Loucy (cell line): ENCODE data around the gene DEPDC5.
A peak's percentile ranks its signal among the peaks of the same experiment; 100 is the strongest.

ENCODE experiments used
- H2AFZ ChIP-seq: fragments of 200-600 bp; sonication (generic); 2 replicates; pipeline ENCODE4 v1.6.0; 2016; ENCODE audit warnings: antibody characterized with exemption, mild to moderate bottlenecking, low read length, moderate library complexity
- H3F3A ChIP-seq: fragments of 200-600 bp; 2 replicates; pipeline ENCODE4 v1.6.0; 2016; ENCODE audit warnings: antibody characterized with exemption, low read depth, mild to moderate bottlenecking
- H3K27me3 ChIP-seq: fragments of 200-600 bp; sonication (generic); 2 replicates; pipeline ENCODE4 v1.6.1; 2014; ENCODE audit warnings: low read length, mild to moderate bottlenecking; ENCODE audit not compliant: insufficient read depth, poor library complexity, severe bottlenecking
- H3K36me3 ChIP-seq: fragments of 200-600 bp; sonication (generic); 2 replicates; pipeline ENCODE4 v1.6.1; 2016; ENCODE audit warnings: low read length; ENCODE audit not compliant: insufficient read depth
- H3K4me1 ChIP-seq: fragments of 200-600 bp; sonication (generic); 2 replicates; pipeline ENCODE4 v1.5.1; 2014; ENCODE audit warnings: low read length, mild to moderate bottlenecking; ENCODE audit not compliant: insufficient read depth, poor library complexity, severe bottlenecking
- H3K4me2 ChIP-seq: fragments of 200-600 bp; sonication (generic); 2 replicates; pipeline ENCODE4 v1.6.0; 2014; ENCODE audit warnings: antibody characterized with exemption, low read length, low read depth, mild to moderate bottlenecking; ENCODE audit not compliant: poor library complexity, severe bottlenecking
- H3K4me3 ChIP-seq: fragments of 200-600 bp; sonication (generic); 2 replicates; pipeline ENCODE4 v1.5.1; 2014; ENCODE audit warnings: low read length, mild to moderate bottlenecking, mixed read lengths; ENCODE audit not compliant: poor library complexity, severe bottlenecking
- H3K79me2 ChIP-seq: fragments of 200-600 bp; sonication (generic); 2 replicates; pipeline ENCODE4 v1.6.1; 2014; ENCODE audit warnings: low read length; ENCODE audit not compliant: insufficient read depth
- H3K9ac ChIP-seq: fragments of 200-600 bp; sonication (generic); 2 replicates; pipeline ENCODE4 v1.6.0; 2014; ENCODE audit warnings: mild to moderate bottlenecking, low read depth, low read length, moderate library complexity; ENCODE audit not compliant: poor library complexity, severe bottlenecking
- H3K9me2 ChIP-seq: fragments of 200-600 bp; sonication (generic); replicated peaks from 2 replicates; pipeline ENCODE4 v1.6.1; 2016; ENCODE audit warnings: low read depth, low read length, mixed read lengths
- H3K9me3 ChIP-seq: fragments of 200-600 bp; sonication (generic); 2 replicates; pipeline ENCODE4 v1.6.1; 2014; ENCODE audit warnings: mild to moderate bottlenecking, antibody characterized with exemption, low read length, low read depth; ENCODE audit not compliant: insufficient read depth
- H4K20me1 ChIP-seq: fragments of 200-600 bp; sonication (generic); 2 replicates; pipeline ENCODE4 v1.6.0; 2014; ENCODE audit warnings: antibody characterized with exemption, low read length, mild to moderate bottlenecking; ENCODE audit not compliant: insufficient read depth, poor library complexity, severe bottlenecking
- CTCF ChIP-seq: fragments of 200-600 bp; sonication (generic); conservative IDR thresholded peaks from 2 replicates; pipeline ENCODE4 v1.5.1; 2014; ENCODE audit warnings: mild to moderate bottlenecking, antibody characterized with exemption, low read length
- EZH2phosphoT487 ChIP-seq: fragments of 200-600 bp; IDR thresholded peaks from 2 replicates; pipeline ENCODE4 v1.6.1; 2018; ENCODE audit warnings: antibody characterized with exemption, mild to moderate bottlenecking, moderate library complexity, borderline replicate concordance

DEPDC5 gene

GRCh38 chr22:31950226-31950625 lies 196.4 kb downstream of the DEPDC5 start:
- H4K20me1 ChIP-seq, result peaks cover 94% of the 10 kb centered on the region

GRCh38 chr22:31951194-31952093 lies 197.6 kb downstream of the DEPDC5 start:
- TF ChIP-seq CTCF, result no peak
- TF ChIP-seq EZH2phosphoT487, result no peak
- Histone ChIP-seq H3K79me2 (peaks cover 99% of the 10 kb centered on the region), H3K27me3 (no peaks in the 10 kb centered on the region), H3K4me1 (peaks cover 58% of the 10 kb centered on the region), H3K9me2 (no peaks in the 10 kb centered on the region), H4K20me1 (peaks cover 90% of the 10 kb centered on the region), H3K36me3 (peaks cover 32% of the 10 kb centered on the region; the same call in 1 of the 2 replicates), H3K4me2 (peak overlapping the region; percentile 45), H3K9ac (no peak overlapping the region), H3K4me3 (no peak overlapping the region), H2AFZ (no peak overlapping the region), H3K9me3 (no peaks in the 10 kb centered on the region), H3F3A (peaks cover 3% of the 10 kb centered on the region; the same call in 1 of the 2 replicates)

More at GRCh38 chr22:31950226-31950625, 196.4 kb downstream of the DEPDC5 start:
- Histone ChIP-seq H3K9me2 (no peaks in the 10 kb centered on the region), H3K9ac (no peak overlapping the region), H3K27me3 (no peaks in the 10 kb centered on the region), H3K4me3 (no peak overlapping the region), H2AFZ (no peak overlapping the region), H3K4me1 (peaks cover 66% of the 10 kb centered on the region), H3K36me3 (peaks cover 25% of the 10 kb centered on the region; the same call in 1 of the 2 replicates), H3K4me2 (peak overlapping the region; percentile 45), H3K9me3 (no peaks in the 10 kb centered on the region), H3K79me2 (peaks cover 99% of the 10 kb centered on the region), H3F3A (peaks cover 3% of the 10 kb centered on the region; the same call in 1 of the 2 replicates)
- TF ChIP-seq EZH2phosphoT487, result no peak

- H3K9me2 ChIP-seq, result no peaks in the 10 kb centered on the region
- H2AFZ ChIP-seq, result no peak overlapping the region
- H3K4me1 ChIP-seq, result peaks cover 53% of the 10 kb centered on the region
- no peak overlapping the region for H3K4me3 ChIP-seq
- peak overlapping the region; percentile 45 for H3K4me2 ChIP-seq
- H3K9ac ChIP-seq, result peak overlapping the region; percentile 7
- H3K9me3 ChIP-seq, result no peaks in the 10 kb centered on the region
- peaks cover 90% of the 10 kb centered on the region for H4K20me1 ChIP-seq
- H3K79me2 ChIP-seq, result peaks cover 99% of the 10 kb centered on the region
- H3K27me3 ChIP-seq, result no peaks in the 10 kb centered on the region
- peaks cover 38% of the 10 kb centered on the region for H3K36me3 ChIP-seq
- no peak for TF ChIP-seq EZH2phosphoT487
- TF ChIP-seq CTCF, result peak; percentile 56
- H3F3A ChIP-seq, result peaks cover 3% of the 10 kb centered on the region; the same call in 1 of the 2 replicates
These were observed 198.2 kb downstream of the DEPDC5 start for GRCh38 chr22:31952094-31952401.
